SU-DHL-6 (cell line): ENCODE measurements around the gene NXPH4.

Experiments
- H2AFZ ChIP-seq: fragments of 200-600 bp; sonication (generic); 2 replicates; pipeline ENCODE4 v1.6.1; 2014; ENCODE audit warnings: low read depth, mild to moderate bottlenecking, moderate library complexity, mixed read lengths, antibody characterized with exemption, low read length; ENCODE audit not compliant: severe bottlenecking
- H3F3A ChIP-seq: fragments of 200-600 bp; shearing (Covaris generic); 2 replicates; pipeline ENCODE4 v1.6.0; 2016; ENCODE audit warnings: antibody characterized with exemption, mild to moderate bottlenecking; ENCODE audit not compliant: insufficient read depth
- H3K27ac ChIP-seq: fragments of 200-600 bp; sonication (generic); 2 replicates; pipeline ENCODE4 v1.5.1; 2016; ENCODE audit warnings: low read depth, mild to moderate bottlenecking, low read length, moderate library complexity, mixed read lengths
- H3K27me3 ChIP-seq: fragments of 200-600 bp; sonication (generic), shearing (Covaris generic); 2 replicates; pipeline ENCODE4 v1.6.0; 2014; ENCODE audit warnings: mild to moderate bottlenecking, low read length
- H3K36me3 ChIP-seq: fragments of 200-600 bp; sonication (generic); 2 replicates; pipeline ENCODE4 v1.6.1; 2014; ENCODE audit warnings: mild to moderate bottlenecking, low read length, mixed read lengths
- H3K4me2 ChIP-seq: fragments of 300-600, 200-600 bp; shearing (Covaris generic), sonication (generic); 2 replicates; pipeline ENCODE4 v1.6.0; 2014; ENCODE audit warnings: low read length, low read depth, mild to moderate bottlenecking; ENCODE audit not compliant: poor library complexity, severe bottlenecking
- H3K4me3 ChIP-seq: fragments of 200-600 bp; sonication (generic); 2 replicates; pipeline ENCODE4 v1.5.1; 2014; ENCODE audit warnings: antibody characterized with exemption, low read length, mild to moderate bottlenecking, mixed read lengths; ENCODE audit not compliant: insufficient read depth, poor library complexity, severe bottlenecking
- H3K79me2 ChIP-seq: fragments of 200-600 bp; sonication (generic); 2 replicates; pipeline ENCODE4 v1.6.1; 2014; ENCODE audit warnings: mild to moderate bottlenecking, low read length, moderate library complexity; ENCODE audit not compliant: insufficient read depth
- H3K9ac ChIP-seq: fragments of 200-600 bp; sonication (generic); 2 replicates; pipeline ENCODE4 v1.7.0; 2014; ENCODE audit warnings: mild to moderate bottlenecking, low read length
- H3K9me2 ChIP-seq: fragments of 200-600 bp; sonication (generic); replicated peaks from 2 replicates; pipeline ENCODE4 v1.6.1; 2014; ENCODE audit warnings: low read length; ENCODE audit not compliant: insufficient read depth
- H3K9me3 ChIP-seq: fragments of 200-600 bp; sonication (generic); 2 replicates; pipeline ENCODE4 v1.6.1; 2014; ENCODE audit warnings: low read length, mixed read lengths; ENCODE audit not compliant: insufficient read depth
- H4K20me1 ChIP-seq: fragments of 200-600 bp; sonication (generic); 2 replicates; pipeline ENCODE4 v1.6.1; 2014; ENCODE audit warnings: low read depth, mild to moderate bottlenecking, antibody characterized with exemption, low read length, moderate library complexity, mixed read lengths
- CTCF ChIP-seq: fragments of 200-600 bp; sonication (generic); IDR thresholded peaks from one replicate; pipeline ENCODE4 v1.5.1; 2017; ENCODE audit warnings: antibody characterized with exemption, mild to moderate bottlenecking, low read length, moderate library complexity; ENCODE audit not compliant: insufficient read depth, poor library complexity, severe bottlenecking
- EZH2phosphoT487 ChIP-seq: fragments of 200-600 bp; sonication (generic), shearing (Covaris generic); conservative IDR thresholded peaks from 2 replicates; pipeline ENCODE4 v1.6.1; 2018; ENCODE audit warnings: mild to moderate bottlenecking, antibody characterized with exemption, low read length, moderate library complexity, mixed read lengths

Gene NXPH4

GRCh38 chr12:57250956-57251355 lies 34.4 kb downstream of the NXPH4 start, which contains the start of gene STAC3:
Gene STAC3 (minus strand): TSS chr12:57251187. CDS start chr12:57249636, 1,551 bp downstream.
- no peak within 1 kb of the TSS for H3K9ac ChIP-seq
- H3K9me3 ChIP-seq: no peaks in the 10 kb centered on the region
- no peaks in the 10 kb centered on the region for H4K20me1 ChIP-seq
- no peaks in the 10 kb centered on the region for H3K36me3 ChIP-seq
- no peak within 1 kb of the TSS for H3K4me2 ChIP-seq
- H3K27ac ChIP-seq: no peak within 1 kb of the TSS
- H3F3A ChIP-seq: no peaks in the 10 kb centered on the region
- H3K27me3 ChIP-seq: no peaks in the 10 kb centered on the region
- no peak within 1 kb of the TSS for H3K4me3 ChIP-seq
- H3K79me2 ChIP-seq: no peaks in the 10 kb centered on the region
- no peaks in the 10 kb centered on the region for H3K9me2 ChIP-seq
- TF ChIP-seq CTCF (no peak), EZH2phosphoT487 (no peak)
- no peak within 1 kb of the TSS for H2AFZ ChIP-seq

- no peaks in the 10 kb centered on the region for H3K27me3 ChIP-seq
- no peaks in the 10 kb centered on the region for H3K9me2 ChIP-seq
- no peak overlapping the region for H3K4me2 ChIP-seq
- H3K9me3 ChIP-seq: no peaks in the 10 kb centered on the region
- no peaks in the 10 kb centered on the region for H4K20me1 ChIP-seq
- no peak overlapping the region for H2AFZ ChIP-seq
- H3F3A ChIP-seq: no peaks in the 10 kb centered on the region
- H3K4me3 ChIP-seq: no peak overlapping the region
- TF ChIP-seq CTCF: no peak
- no peak for TF ChIP-seq EZH2phosphoT487
- H3K36me3 ChIP-seq: peaks cover 4% of the 10 kb centered on the region; the same call in 1 of the 2 replicates
- no peaks in the 10 kb centered on the region for H3K79me2 ChIP-seq
- H3K27ac ChIP-seq: no peak overlapping the region
- H3K9ac ChIP-seq: no peak overlapping the region
Observed at GRCh38 chr12:57254506-57255280, 38.1 kb downstream of the NXPH4 start.

- Histone ChIP-seq H3K27ac (no peak overlapping the region), H2AFZ (no peak overlapping the region), H4K20me1 (no peaks in the 10 kb centered on the region), H3K27me3 (no peaks in the 10 kb centered on the region), H3K9me3 (no peaks in the 10 kb centered on the region), H3K9me2 (no peaks in the 10 kb centered on the region), H3K4me2 (no peak overlapping the region), H3K36me3 (peaks cover 4% of the 10 kb centered on the region; the same call in 1 of the 2 replicates), H3K4me3 (no peak overlapping the region), H3K9ac (no peak overlapping the region), H3F3A (no peaks in the 10 kb centered on the region), H3K79me2 (no peaks in the 10 kb centered on the region)
- no peak for TF ChIP-seq CTCF
- TF ChIP-seq EZH2phosphoT487: no peak
Observed at GRCh38 chr12:57255916-57256315, 39.3 kb downstream of the NXPH4 start.
